H9 (cell line): ENCODE results near the gene METTL3. TPM values are rescaled to one million over a fixed set of nuclear protein-coding genes. Genes with fewer than 3 reads are reported as not detected.

Source experiments
- DNase-seq: peaks from one replicate; pipeline ENCODE4 v3.0.0-alpha.2; 2017
- H2AFZ ChIP-seq: one replicate; pipeline ENCODE4 v1.6.1; 2013; ENCODE audit warnings: mild to moderate bottlenecking, low read length, control low read depth, moderate library complexity
- H2AK5ac ChIP-seq: 2 replicates; pipeline ENCODE4 v1.6.1; 2013; ENCODE audit warnings: low read length, control low read depth, mixed read lengths; ENCODE audit not compliant: insufficient read length
- H2BK120ac ChIP-seq: one replicate; pipeline ENCODE4 v1.6.1; 2013; ENCODE audit warnings: low read depth, mild to moderate bottlenecking, low read length, control low read depth, inconsistent platforms; ENCODE audit not compliant: poor library complexity, severe bottlenecking
- H2BK12ac ChIP-seq: 2 replicates; pipeline ENCODE4 v1.6.1; 2013; ENCODE audit warnings: low read length, control low read depth, mixed read lengths, low read depth; ENCODE audit not compliant: insufficient read length
- H2BK15ac ChIP-seq: 2 replicates; pipeline ENCODE4 v1.6.1; 2013; ENCODE audit warnings: low read depth, low read length, control low read depth
- H2BK20ac ChIP-seq: one replicate; pipeline ENCODE4 v1.6.1; 2013; ENCODE audit warnings: low read depth, mild to moderate bottlenecking, low read length, control low read depth, inconsistent platforms; ENCODE audit not compliant: poor library complexity, severe bottlenecking
- H2BK5ac ChIP-seq: 2 replicates; pipeline ENCODE4 v1.6.1; 2013; ENCODE audit warnings: low read length, control low read depth, mixed read lengths; ENCODE audit not compliant: insufficient read length
- H3K14ac ChIP-seq: 2 replicates; pipeline ENCODE4 v1.6.1; 2013; ENCODE audit warnings: low read length, control low read depth; ENCODE audit not compliant: insufficient read depth
- H3K18ac ChIP-seq: 2 replicates; pipeline ENCODE4 v1.6.1; 2013; ENCODE audit warnings: low read depth, mild to moderate bottlenecking, mixed read lengths, low read length, control low read depth; ENCODE audit not compliant: insufficient read length
- H3K23ac ChIP-seq: 2 replicates; pipeline ENCODE4 v1.6.1; 2013; ENCODE audit warnings: low read length, control low read depth, mixed read lengths, low read depth; ENCODE audit not compliant: insufficient read length
- H3K23me2 ChIP-seq: 2 replicates; pipeline ENCODE4 v1.6.1; 2013; ENCODE audit warnings: low read depth, mild to moderate bottlenecking, mixed read lengths, low read length, control low read depth; ENCODE audit not compliant: insufficient read length, poor library complexity, severe bottlenecking
- H3K27ac ChIP-seq: 2 replicates; pipeline ENCODE4 v1.5.1; 2013; ENCODE audit warnings: low read length, control low read depth, mixed read lengths, low read depth; ENCODE audit not compliant: insufficient read length
- H3K27me3 ChIP-seq: 2 replicates; pipeline ENCODE4 v1.6.1; 2013; ENCODE audit warnings: low read length, control low read depth, inconsistent platforms; ENCODE audit not compliant: insufficient read depth
- H3K4ac ChIP-seq: 2 replicates; pipeline ENCODE4 v1.6.1; 2013; ENCODE audit warnings: low read depth, mild to moderate bottlenecking, control low read depth, inconsistent platforms, low read length, moderate library complexity
- H3K4me1 ChIP-seq: 2 replicates; pipeline ENCODE4 v1.6.1; 2013; ENCODE audit warnings: low read length, control low read depth, inconsistent platforms; ENCODE audit not compliant: insufficient read depth
- H3K4me2 ChIP-seq: 2 replicates; pipeline ENCODE4 v1.6.1; 2013; ENCODE audit warnings: low read length, control low read depth, mixed read lengths; ENCODE audit not compliant: insufficient read length, insufficient read depth
- H3K56ac ChIP-seq: 2 replicates; pipeline ENCODE4 v1.6.1; 2013; ENCODE audit warnings: low read depth, mild to moderate bottlenecking, mixed read lengths, low read length, control low read depth; ENCODE audit not compliant: insufficient read length
- H3K79me1 ChIP-seq: 2 replicates; pipeline ENCODE4 v1.6.1; 2013; ENCODE audit warnings: low read depth, mild to moderate bottlenecking, moderate library complexity, low read length, control low read depth, inconsistent platforms; ENCODE audit not compliant: insufficient read depth, poor library complexity, severe bottlenecking
- H3K79me2 ChIP-seq: 2 replicates; pipeline ENCODE4 v1.6.1; 2013; ENCODE audit warnings: low read length, control low read depth, inconsistent platforms; ENCODE audit not compliant: insufficient read depth
- H3K9ac ChIP-seq: 2 replicates; pipeline ENCODE4 v1.6.1; 2013; ENCODE audit warnings: low read length, control low read depth, mixed read lengths; ENCODE audit not compliant: insufficient read length; ENCODE audit errors: extremely low read depth
- H3K9me3 ChIP-seq: one replicate; pipeline ENCODE4 v1.6.1; 2013; ENCODE audit warnings: low read depth, low read length, inconsistent platforms; ENCODE audit not compliant: control insufficient read depth
- H3T11ph ChIP-seq: one replicate; pipeline ENCODE4 v1.6.1; 2013; ENCODE audit warnings: mild to moderate bottlenecking, low read length, control low read depth, inconsistent platforms
- H4K20me1 ChIP-seq: one replicate; pipeline ENCODE4 v1.6.1; 2013; ENCODE audit not compliant: control insufficient read depth, insufficient read length, insufficient read depth
- H4K5ac ChIP-seq: 2 replicates; pipeline ENCODE4 v1.6.1; 2013; ENCODE audit warnings: low read depth, mild to moderate bottlenecking, mixed read lengths, low read length, control low read depth; ENCODE audit not compliant: insufficient read length
- H4K8ac ChIP-seq: replicated peaks from 2 replicates; pipeline ENCODE4 v1.6.1; 2013; ENCODE audit warnings: low read length, control low read depth, mixed read lengths, low read depth; ENCODE audit not compliant: insufficient read length
- H4K91ac ChIP-seq: 2 replicates; pipeline ENCODE4 v1.6.1; 2013; ENCODE audit warnings: low read depth, mild to moderate bottlenecking, moderate library complexity, mixed read lengths, low read length, control low read depth; ENCODE audit not compliant: insufficient read length
- H3K27ac Mint-ChIP-seq, 3 experiments: 2 replicates in 2 of 3; 3 replicates in 1 of 3; pipeline ENCODE4 v1.8.0; 2020 to 2021; ENCODE audit warnings: mixed read lengths in 3 of 3, mild to moderate bottlenecking in 1 of 3, moderate library complexity in 1 of 3
- H3K27me3 Mint-ChIP-seq: 2 replicates; pipeline ENCODE4 v1.8.0; 2021; ENCODE audit warnings: low read depth, mild to moderate bottlenecking, moderate library complexity, mixed read lengths
- H3K36me3 Mint-ChIP-seq, 3 experiments: 2 replicates in 2 of 3; 3 replicates in 1 of 3; pipeline ENCODE4 v1.8.0; 2020 to 2021; ENCODE audit warnings: low read depth in 3 of 3, mixed read lengths in 3 of 3; ENCODE audit not compliant: insufficient read depth in 1 of 3
- H3K4me1 Mint-ChIP-seq, 2 experiments: 2 replicates each; pipeline ENCODE4 v1.8.0; 2020; ENCODE audit warnings: mixed read lengths in 2 of 2
- H3K4me3 Mint-ChIP-seq, 2 experiments: 2 replicates in 1 of 2; 3 replicates in 1 of 2; pipeline ENCODE4 v1.8.0; 2020 to 2021; ENCODE audit warnings: mild to moderate bottlenecking in 2 of 2, mixed read lengths in 2 of 2, moderate library complexity in 1 of 2
- H3K9me3 Mint-ChIP-seq, 2 experiments: 2 replicates in 1 of 2; 3 replicates in 1 of 2; pipeline ENCODE4 v1.8.0; 2020; ENCODE audit warnings: mild to moderate bottlenecking in 2 of 2, mixed read lengths in 2 of 2, moderate library complexity in 1 of 2
- WGBS: extraction: QIAGEN DNeasy Blood & Tissue Kit; methylation state at CpG from one replicate; pipeline ENCODE4 v1.1.7; 2013; ENCODE audit warnings: missing lambda C conversion rate, low lambda C conversion rate, mixed read lengths; ENCODE audit not compliant: insufficient read length; ENCODE audit errors: extremely low coverage; 5-methylcytosine and 5-hydroxymethylcytosine counted together
- total RNA-seq: library from RNA; stranded (reverse); gene quantifications from 2 replicates; pipeline ENCODE4 v1.2.1, GENCODE V29; 2021
- TF ChIP-seq, protein P1 (sequence below): fragments of 200-600 bp; sonication (generic); conservative IDR thresholded peaks from 3 replicates; pipeline ENCODE4 v1.8.0; 2021; ENCODE audit warnings: antibody characterized with exemption, mild to moderate bottlenecking

Gene METTL3
- total RNA-seq, 1 experiment from 2014 or later = 84.1 TPM

DNA sequence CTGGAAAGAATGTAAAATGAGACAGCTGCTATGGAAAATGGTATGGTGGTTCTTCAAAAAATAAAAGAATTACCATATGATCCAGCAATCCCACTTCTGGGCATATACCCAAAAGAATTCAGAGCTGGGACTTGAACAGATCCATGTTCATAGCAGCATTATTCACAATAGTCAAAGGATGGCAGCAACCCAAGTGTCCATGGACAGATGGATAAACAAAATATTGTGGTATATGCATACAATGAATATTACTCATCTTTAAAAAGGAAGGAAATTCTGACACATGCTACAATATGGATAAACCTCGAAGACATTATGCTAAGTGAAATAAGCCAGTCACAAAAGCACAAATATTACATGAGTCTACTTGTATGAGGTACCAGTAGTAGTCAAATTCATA lies 43.5 kb downstream of the METTL3 start:
- Histone ChIP-seq H2BK12ac (no peak overlapping the region), H3K79me2 (no peaks in the 10 kb centered on the region), H3K56ac (no peak overlapping the region), H3K23me2 (no peaks in the 10 kb centered on the region), H2AK5ac (no peak overlapping the region), H3K9ac (no peak overlapping the region), H2BK5ac (no peak overlapping the region), H3K4ac (no peak overlapping the region), H2BK120ac (no peak overlapping the region), H3K4me2 (no peak overlapping the region), H3K79me1 (no peaks in the 10 kb centered on the region), H4K91ac (no peak overlapping the region), H4K5ac (no peak overlapping the region), H3T11ph (no peak overlapping the region), H2AFZ (no peak overlapping the region), H3K14ac (no peak overlapping the region), H3K27ac (no peak overlapping the region), H2BK20ac (no peak overlapping the region), H3K23ac (no peak overlapping the region), H4K8ac (no peak overlapping the region), H3K4me1 (no peaks in the 10 kb centered on the region), H2BK15ac (no peak overlapping the region), H4K20me1 (no peaks in the 10 kb centered on the region), H3K9me3 (no peaks in the 10 kb centered on the region), H3K18ac (no peak overlapping the region), H3K27me3 (no peaks in the 10 kb centered on the region)
- Mint-ChIP-seq H3K27ac (no peak overlapping the region), H3K27me3 (no peaks in the 10 kb centered on the region), H3K4me3 (no peak overlapping the region), H3K9me3 (no peaks in the 10 kb centered on the region), H3K36me3 (peaks cover 22 to 77% (median 48%) of the 10 kb centered on the region in 3 experiments), H3K4me1 (no peaks in the 10 kb centered on the region)
- no peak for DNase-seq
- no CpG with 5 or more reads among the region's 1 CpG for WGBS
- TF ChIP-seq, protein P1, sequence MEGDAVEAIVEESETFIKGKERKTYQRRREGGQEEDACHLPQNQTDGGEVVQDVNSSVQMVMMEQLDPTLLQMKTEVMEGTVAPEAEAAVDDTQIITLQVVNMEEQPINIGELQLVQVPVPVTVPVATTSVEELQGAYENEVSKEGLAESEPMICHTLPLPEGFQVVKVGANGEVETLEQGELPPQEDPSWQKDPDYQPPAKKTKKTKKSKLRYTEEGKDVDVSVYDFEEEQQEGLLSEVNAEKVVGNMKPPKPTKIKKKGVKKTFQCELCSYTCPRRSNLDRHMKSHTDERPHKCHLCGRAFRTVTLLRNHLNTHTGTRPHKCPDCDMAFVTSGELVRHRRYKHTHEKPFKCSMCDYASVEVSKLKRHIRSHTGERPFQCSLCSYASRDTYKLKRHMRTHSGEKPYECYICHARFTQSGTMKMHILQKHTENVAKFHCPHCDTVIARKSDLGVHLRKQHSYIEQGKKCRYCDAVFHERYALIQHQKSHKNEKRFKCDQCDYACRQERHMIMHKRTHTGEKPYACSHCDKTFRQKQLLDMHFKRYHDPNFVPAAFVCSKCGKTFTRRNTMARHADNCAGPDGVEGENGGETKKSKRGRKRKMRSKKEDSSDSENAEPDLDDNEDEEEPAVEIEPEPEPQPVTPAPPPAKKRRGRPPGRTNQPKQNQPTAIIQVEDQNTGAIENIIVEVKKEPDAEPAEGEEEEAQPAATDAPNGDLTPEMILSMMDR = no peak
